HG03175 (cell line): ENCODE results near the gene NPIPA8.
"Not testable (repeated sequence)": the region's sequence is repeated elsewhere in the genome, so short reads cannot be mapped to it uniquely, and the experiment has no call there.

Experiments
- ATAC-seq: cut with Tn5 transposase; IDR thresholded peaks from one replicate; pipeline ENCODE4 v1.9.1; 2021; ENCODE audit warnings: mild to moderate bottlenecking, moderate library complexity; ENCODE audit not compliant: unreplicated experiment

NPIPA8 gene

GRCh38 chr16:18336636-18337035, at the start of gene NPIPA8:
Gene NPIPA8 (minus strand): TSS chr16:18336736. CDS start chr16:18332662, 4,074 bp downstream.
- ATAC-seq = not testable (repeated sequence)

DNA sequence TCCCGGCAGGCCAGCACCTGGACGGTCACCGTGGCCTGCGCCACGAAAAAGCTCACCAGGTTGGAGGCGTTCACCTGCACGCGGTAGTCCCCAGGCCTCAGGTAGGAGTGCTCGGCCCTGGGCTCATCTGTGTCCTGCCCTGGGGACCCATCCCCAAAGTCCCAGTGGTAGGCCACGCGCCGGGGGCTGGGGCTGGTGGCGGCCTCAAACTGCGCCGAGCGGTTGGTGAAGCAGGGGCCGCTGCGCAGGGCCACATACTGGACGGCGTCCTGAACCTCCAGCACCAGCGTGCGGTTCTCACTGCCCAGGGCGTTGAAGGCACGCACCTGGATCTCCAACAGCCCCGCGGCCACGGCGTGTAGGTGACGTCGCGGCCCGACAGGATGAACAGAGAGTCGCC, 48.7 kb upstream of the NPIPA8 start:
- ATAC-seq = not testable (repeated sequence)

- not testable (repeated sequence) for ATAC-seq
Measured at GRCh38 chr16:18384869-18385268, 48.3 kb upstream of the NPIPA8 start.

DNA sequence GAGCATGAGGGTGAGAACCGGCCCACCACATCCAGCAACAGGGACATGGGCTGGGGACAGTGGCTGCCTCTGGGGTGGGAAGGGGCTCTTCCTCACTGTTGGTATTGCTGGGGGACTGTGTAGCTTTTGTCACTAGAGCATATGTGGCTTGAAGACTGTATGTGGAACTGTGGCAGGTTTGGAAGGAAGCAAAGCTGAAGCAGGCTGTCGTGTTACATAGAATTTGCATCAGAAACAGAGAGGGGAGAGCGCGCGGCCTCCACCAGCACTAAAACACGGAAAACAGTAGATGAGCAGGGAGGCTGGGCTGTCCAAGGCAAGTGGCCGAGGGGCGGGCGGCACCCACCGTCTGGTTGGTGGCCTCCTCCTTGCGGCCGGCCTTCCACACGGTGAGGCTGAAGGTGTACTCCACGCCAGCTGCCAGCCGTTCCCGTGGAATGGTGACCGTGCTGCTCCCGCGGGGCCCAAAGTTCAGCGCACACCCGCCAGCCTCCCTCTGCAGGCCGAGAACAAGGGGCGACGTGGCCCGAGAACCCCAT, 47.6 kb upstream of the NPIPA8 start:
- not testable (repeated sequence) for ATAC-seq

DNA sequence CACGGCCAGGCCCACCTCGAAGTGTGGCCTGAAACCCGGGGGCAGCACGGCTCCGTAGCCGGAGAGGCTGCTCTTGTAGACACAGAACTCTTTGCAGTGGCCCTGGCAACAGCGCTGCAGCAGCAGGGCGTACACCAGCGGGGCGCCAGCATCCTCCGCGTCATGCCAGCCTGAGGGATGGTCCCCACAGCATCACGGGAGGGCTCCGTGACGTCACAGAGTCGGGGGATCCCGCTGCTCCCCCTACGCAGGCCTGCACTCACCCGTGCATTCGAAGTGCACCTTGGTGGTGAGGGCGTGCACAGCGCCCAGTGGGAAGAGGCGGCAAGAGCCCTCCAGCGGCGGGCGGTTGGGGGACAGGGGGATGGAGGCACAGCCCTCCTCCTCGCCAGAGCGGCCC, 46.2 kb upstream of the NPIPA8 start:
- ATAC-seq = not testable (repeated sequence)

- not testable (repeated sequence) for ATAC-seq
Measured at GRCh38 chr16:18347742-18348141, 11.2 kb upstream of the NPIPA8 start.

DNA sequence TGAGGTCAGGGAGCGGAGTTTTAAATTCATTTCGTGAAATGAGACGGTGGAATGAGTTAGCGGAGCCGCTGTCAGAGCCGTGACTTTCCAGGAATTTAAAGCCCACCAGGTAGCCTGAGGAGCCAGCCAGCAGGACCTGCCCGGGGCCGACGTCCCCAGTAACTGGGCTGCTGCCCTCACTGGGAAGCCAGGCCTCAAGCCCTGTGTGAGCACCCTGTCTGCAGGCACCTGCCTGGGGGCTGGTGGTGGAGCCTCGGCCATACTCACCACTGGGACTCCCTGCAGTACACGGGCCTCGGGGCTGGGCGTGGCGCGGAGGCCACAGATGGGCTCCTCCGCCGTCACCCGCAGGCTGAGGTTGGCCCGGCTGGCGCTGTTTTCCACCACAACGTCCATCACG, 10.5 kb upstream of the NPIPA8 start:
- not testable (repeated sequence) for ATAC-seq

DNA sequence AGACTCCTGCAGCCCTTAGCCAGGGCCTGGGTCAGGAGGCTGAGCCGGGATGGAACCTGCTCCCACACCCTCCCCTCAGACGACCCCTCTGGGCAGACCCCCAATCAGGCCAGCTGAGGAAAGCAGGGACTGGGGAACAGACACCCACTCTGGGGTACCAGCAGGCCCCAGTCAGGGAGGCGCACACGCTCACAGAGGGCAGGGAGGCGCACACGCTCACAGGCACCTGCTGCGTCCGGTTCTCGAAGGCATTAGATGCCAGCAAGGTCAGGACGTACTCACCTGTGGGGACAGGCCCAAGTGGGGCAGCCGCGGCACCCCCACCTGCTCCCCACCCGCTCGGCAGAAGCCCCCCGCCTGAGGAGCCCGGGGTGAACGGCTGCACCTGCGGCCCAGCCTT, 8.1 kb upstream of the NPIPA8 start:
- ATAC-seq = not testable (repeated sequence)

DNA sequence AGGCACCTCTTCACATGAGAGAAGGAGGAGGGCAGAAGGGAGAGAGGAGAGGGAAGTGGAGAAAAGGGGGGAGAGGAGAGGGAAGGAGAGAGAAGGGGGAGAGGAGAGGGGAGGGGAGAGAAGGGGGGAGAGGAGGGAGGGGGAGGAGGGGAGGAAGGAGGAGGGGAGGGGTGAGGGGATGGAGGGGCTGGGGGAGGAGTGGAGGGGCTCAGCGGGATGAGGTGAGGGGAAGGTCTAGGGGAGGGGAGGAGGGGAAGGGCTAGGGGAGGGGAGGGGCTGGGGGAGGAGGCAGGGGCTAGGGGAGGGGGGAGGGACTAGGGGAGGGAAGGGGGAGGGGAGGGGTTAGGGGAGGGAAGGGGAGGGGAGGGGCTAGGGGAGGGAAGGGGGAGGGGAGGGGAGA, 5.5 kb upstream of the NPIPA8 start:
- not testable (repeated sequence) for ATAC-seq

DNA sequence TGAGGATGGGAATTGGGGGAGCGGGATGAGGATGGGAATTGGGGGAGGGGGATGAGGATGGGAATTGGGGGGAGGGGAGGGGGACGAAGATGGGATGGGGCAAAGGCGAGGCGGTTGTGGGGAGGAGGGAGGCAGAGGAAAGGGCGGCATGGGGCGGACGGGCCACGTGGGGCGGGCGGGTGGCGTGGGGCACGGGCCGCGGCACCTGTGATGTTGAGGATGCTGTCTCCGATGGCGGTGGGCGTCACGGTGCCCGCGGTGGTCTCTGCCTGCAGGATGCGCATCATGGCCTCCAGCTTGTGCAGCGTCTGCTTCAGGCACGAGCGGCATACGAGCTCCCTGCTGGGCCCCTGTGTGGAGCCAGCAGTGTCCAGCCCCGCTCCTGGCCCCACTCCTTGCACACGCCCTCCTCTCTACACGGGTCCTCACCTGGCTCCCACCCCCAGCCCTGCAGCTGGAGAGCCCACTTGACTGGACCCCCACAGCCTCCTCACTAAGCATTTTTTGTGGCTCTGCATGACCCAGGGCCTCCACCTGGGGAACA, 5.0 kb upstream of the NPIPA8 start:
- ATAC-seq = not testable (repeated sequence)

- ATAC-seq = not testable (repeated sequence)
Measured at GRCh38 chr16:18339210-18339609, 2.7 kb upstream of the NPIPA8 start.

DNA sequence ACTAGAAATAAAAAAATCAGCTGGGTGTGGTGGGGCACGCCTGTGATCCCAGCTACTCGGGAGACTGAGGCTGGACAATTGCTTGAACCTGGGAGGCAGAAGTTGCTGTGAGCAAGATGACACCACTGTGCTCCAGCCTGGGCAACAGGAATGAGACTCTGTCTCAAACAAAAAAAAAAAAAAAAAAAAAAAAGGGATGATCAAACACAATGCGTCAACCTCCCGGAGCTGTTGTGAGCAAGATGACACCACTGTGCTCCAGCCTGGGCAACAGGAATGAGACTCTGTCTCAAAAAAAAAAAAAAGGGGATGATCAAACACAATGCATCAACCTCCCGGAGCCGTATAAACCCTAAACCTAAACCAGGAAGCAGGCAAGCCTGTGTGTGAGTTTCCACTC, 24.7 kb downstream of the NPIPA8 start:
- ATAC-seq = not testable (repeated sequence)

DNA sequence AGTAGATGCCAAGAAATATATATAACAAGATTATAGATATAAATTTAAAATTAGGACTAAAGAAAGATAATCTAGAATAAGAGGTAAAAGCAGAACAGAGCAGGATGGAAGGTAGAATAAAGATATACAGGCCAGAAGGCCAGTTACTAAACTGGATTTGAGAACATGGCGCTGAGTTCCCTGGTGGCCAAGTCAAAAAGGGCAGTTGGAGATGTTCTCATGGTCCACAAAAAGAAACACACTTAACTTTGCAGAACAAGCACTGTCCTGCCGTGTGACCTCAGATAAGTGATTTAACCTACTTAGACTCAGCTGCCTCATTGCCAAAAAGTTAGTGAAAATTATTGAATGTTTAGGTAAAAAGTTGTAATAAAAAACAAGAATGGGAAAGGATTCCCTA, 27.4 kb downstream of the NPIPA8 start:
- not testable (repeated sequence) for ATAC-seq

DNA sequence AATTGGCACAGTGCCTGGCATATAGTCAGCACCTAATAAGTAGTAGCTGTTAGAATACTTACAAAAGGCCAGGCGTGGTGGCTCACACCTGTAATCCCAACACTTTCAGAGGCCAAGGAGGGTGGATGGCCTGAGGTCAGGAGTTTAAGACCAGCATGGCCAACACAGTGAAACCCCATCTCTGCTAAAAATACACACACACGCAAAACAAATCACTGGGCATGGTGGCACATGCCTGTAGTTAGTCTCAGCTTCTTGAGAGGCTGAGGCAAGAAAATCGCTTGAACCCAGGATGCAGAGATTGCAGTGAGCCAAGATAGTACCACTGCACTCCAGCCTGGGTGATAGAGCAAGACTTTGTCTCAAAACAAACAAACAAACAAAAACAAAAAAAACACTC, 29.3 kb downstream of the NPIPA8 start:
- ATAC-seq = not testable (repeated sequence)

DNA sequence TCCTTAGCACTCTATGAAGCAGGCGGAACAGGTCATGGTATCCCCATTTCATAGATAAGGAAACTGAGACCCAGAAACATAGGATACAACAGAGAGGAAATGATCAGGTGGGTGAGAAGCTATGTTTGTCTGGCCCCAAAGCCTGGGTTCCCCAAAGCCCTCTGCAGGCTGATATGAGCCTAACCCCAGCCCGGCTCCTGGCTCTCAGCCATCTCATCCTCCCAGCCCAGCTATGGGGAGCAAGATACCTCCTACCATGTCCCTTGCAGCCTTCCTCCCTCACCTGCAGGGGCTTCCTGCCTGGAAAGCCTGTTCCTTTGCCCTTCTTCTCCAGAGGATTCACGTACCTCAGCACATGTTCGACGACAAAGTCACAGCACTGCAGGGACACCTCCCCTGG, 30.5 kb downstream of the NPIPA8 start:
- not testable (repeated sequence) for ATAC-seq

DNA sequence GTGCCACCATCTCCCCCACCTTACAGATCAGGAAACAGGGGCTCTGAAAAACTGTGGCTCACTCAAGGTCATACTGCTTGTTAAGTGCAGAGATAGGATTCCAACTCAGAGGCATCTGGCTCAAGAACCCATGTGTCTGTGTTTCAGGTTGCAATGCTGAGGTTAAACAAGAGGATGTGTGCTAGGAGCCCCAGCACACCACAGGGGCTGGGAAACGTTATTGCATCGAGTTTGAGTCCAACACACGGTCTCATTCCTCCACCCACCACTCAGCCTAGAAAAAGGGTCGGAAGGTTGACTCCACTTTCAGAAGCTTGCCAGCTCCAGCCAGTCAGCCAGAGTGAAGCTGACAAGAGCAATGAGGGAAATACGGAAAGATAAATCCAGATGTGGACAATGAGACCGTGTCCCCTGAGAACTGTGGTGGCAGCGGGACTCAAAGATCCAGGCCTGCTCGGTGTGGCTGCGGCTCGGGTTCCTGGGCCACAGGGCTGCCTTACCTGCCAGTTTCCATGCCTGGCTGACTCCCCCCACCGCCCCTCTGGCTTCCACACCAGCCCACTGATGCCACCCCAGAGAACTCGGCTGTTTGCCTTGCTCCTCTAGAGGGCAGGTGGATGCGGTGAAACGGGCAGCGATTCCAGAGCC, 33.4 kb downstream of the NPIPA8 start:
- not testable (repeated sequence) for ATAC-seq

GRCh38 chr16:18297714-18298113, 38.8 kb downstream of the NPIPA8 start:
- ATAC-seq = not testable (repeated sequence)

GRCh38 chr16:18296931-18297330, 39.6 kb downstream of the NPIPA8 start:
- ATAC-seq = not testable (repeated sequence)

DNA sequence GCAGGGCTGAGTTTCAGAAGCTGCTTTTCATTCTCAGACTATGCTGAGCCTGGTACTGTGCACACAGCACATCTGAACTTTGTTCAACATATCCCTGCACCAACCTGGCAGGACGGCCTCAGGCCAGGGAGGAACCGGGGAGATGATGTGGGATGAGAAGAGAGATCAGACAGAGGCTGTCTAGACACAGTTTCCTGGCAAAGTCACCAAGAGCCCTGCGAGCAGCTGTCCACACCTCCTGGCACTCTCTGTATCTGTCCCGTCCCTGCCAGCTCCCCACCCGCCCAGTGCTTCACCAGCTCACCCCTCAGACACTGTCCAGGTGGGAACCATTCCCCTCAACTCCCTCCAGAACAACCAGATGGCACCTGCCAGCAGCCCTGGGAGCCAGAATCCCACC, 42.2 kb downstream of the NPIPA8 start:
- ATAC-seq = not testable (repeated sequence)

- not testable (repeated sequence) for ATAC-seq
Measured at GRCh38 chr16:18293337-18293956, 43.1 kb downstream of the NPIPA8 start.

DNA sequence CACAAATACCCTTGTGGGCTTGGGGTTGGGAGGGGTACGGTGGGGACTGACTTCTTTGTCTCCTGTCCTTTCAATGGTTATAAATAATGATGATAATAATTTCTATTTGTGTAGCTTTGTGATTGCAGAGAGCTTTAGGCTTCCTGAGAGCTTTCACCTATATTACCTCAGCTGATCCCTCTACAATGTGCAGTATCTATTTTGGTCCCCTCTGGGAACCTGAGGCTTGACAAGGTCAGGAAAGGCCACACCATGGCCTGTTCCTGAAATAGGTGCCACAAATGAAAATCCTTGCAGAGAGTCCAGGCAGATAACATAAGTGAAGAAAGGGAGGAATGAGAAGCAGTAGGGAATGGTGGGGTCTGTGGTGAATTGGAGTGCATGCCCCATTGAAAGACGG, 45.6 kb downstream of the NPIPA8 start:
- not testable (repeated sequence) for ATAC-seq

DNA sequence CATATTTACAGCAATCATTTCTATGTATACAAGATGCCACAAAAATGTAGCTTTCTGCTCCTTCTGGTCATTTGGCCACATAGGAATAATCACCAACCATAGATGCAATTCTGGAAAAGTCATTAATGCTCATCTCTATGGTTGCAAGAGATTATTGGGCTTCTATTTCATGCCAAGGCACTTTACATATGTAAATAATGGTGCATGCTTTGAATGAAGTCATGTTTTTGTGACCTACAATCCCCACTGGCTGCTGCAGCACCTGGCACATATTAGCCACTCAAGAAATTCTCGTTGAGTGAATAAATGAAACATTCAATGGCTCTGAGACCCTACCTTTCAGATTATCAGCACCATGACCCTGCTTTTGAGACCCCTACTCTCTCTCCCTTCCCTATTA, 50.2 kb downstream of the NPIPA8 start:
- ATAC-seq = not testable (repeated sequence)
